CD8-positive, alpha-beta memory T cell (primary cell): Measurements from ENCODE around the gene NACC2. TPM values are rescaled to one million over a fixed set of nuclear protein-coding genes. Genes with fewer than 3 reads are reported as not detected.
A peak's percentile ranks its signal among the peaks of the same experiment; 100 is the strongest.

Source experiments
- CTCF ChIA-PET: fragments of 350-600 bp; sonication (Branson Sonifier 250); formaldehyde crosslinking; loops from one replicate; lab custom pipeline; 2021; ENCODE audit warnings: antibody characterized with exemption; lab: Charles Lee
- POLR2A ChIA-PET: fragments of 350-600 bp; sonication (Branson Sonifier 250); formaldehyde crosslinking; loops from one replicate; lab custom pipeline; 2021; ENCODE audit warnings: antibody characterized with exemption; lab: Charles Lee
- DNase-seq, 5 donors: peaks; one replicate each; pipeline versions ENCODE4 v3.0.0 to v3.0.0-alpha.2; 2020 to 2022; ENCODE audit warnings: mixed read lengths in 1 of 5
- H3K27ac ChIP-seq: one replicate; pipeline ENCODE4 v1.7.0; 2013; ENCODE audit warnings: low read depth, mild to moderate bottlenecking, low read length, moderate library complexity
- H3K27me3 ChIP-seq: 2 replicates; pipeline ENCODE4 v1.7.0; 2013; ENCODE audit warnings: low read length, mild to moderate bottlenecking; ENCODE audit not compliant: insufficient read depth, poor library complexity, severe bottlenecking
- H3K36me3 ChIP-seq: 2 replicates; pipeline ENCODE4 v1.7.0; 2013; ENCODE audit warnings: mild to moderate bottlenecking, low read length, moderate library complexity; ENCODE audit not compliant: insufficient read depth
- H3K4me1 ChIP-seq: 2 replicates; pipeline ENCODE4 v1.7.0; 2013; ENCODE audit warnings: mild to moderate bottlenecking, low read length, moderate library complexity; ENCODE audit not compliant: insufficient read depth
- H3K4me3 ChIP-seq: 2 replicates; pipeline ENCODE4 v1.7.0; 2013; ENCODE audit warnings: mild to moderate bottlenecking, low read length
- H3K9me3 ChIP-seq: 2 replicates; pipeline ENCODE4 v1.7.0; 2013; ENCODE audit warnings: mild to moderate bottlenecking, low read length
- H3K27ac Mint-ChIP-seq, 8 donors: one replicate each; pipeline ENCODE4 v1.8.0; 2020 to 2021; ENCODE audit warnings: mixed read lengths in 8 of 8, mild to moderate bottlenecking in 6 of 8, inconsistent platforms in 3 of 8, moderate library complexity in 3 of 8
- H3K27me3 Mint-ChIP-seq, 2 donors: one replicate each; pipeline ENCODE4 v1.8.0; 2020 to 2021; ENCODE audit warnings: mixed read lengths in 2 of 2, mild to moderate bottlenecking in 1 of 2, moderate library complexity in 1 of 2
- H3K36me3 Mint-ChIP-seq, 3 donors: one replicate each; pipeline ENCODE4 v1.8.0; 2020 to 2021; ENCODE audit warnings: mixed read lengths in 3 of 3, inconsistent platforms in 1 of 3, mild to moderate bottlenecking in 1 of 3
- H3K4me1 Mint-ChIP-seq, 3 donors: one replicate each; pipeline ENCODE4 v1.8.0; 2020 to 2021; ENCODE audit warnings: mixed read lengths in 3 of 3, inconsistent platforms in 1 of 3, mild to moderate bottlenecking in 1 of 3
- H3K4me3 Mint-ChIP-seq, 7 donors: one replicate each; pipeline ENCODE4 v1.8.0; 2020 to 2021; ENCODE audit warnings: mixed read lengths in 7 of 7, mild to moderate bottlenecking in 6 of 7, moderate library complexity in 4 of 7, inconsistent platforms in 2 of 7
- H3K9me3 Mint-ChIP-seq, 5 donors: one replicate each; pipeline ENCODE4 v1.8.0; 2020 to 2022; ENCODE audit warnings: mixed read lengths in 5 of 5, mild to moderate bottlenecking in 3 of 5, moderate library complexity in 2 of 5, inconsistent platforms in 1 of 5
- polyA plus RNA-seq: library from polyadenylated mRNA; unstranded; fragments of 300-500 nt; fragmentation: Illumina TruSeq; gene quantifications from one replicate; pipeline ENCODE4 v1.2.3, GENCODE V29; 2021
- total RNA-seq, 2 experiments: library from RNA; stranded (reverse); gene quantifications; one replicate each; pipeline ENCODE4 v1.2.3, GENCODE V29; 2021

Gene NACC2
- total and polyA plus RNA-seq, 3 experiments from 2014 or later, result 2.9 to 9.1 (median 9.0) TPM

DNA sequence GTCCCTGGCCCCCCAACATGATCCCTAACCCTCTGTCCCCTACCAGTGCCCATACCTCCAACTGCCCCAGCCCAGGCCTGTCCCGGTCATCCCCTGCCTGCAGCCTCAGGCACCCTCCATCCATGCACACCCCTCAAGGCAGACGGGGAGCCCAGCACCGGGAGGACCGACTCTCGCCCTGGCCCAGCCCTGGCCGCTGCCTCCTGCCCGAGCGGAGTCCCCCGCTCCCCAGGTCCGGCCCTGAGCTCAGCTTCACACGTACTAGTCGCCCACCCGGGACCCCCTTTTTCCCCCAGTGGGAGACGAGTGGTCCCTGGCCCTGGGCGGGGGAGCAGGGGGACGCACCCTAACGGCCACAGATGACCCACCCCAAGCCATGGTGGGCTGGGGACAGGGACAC lies 84.9 kb downstream of the NACC2 start:
- H3K4me1 Mint-ChIP-seq, result no peaks in the 10 kb centered on the region
- CTCF ChIA-PET, result no interaction called here

DNA sequence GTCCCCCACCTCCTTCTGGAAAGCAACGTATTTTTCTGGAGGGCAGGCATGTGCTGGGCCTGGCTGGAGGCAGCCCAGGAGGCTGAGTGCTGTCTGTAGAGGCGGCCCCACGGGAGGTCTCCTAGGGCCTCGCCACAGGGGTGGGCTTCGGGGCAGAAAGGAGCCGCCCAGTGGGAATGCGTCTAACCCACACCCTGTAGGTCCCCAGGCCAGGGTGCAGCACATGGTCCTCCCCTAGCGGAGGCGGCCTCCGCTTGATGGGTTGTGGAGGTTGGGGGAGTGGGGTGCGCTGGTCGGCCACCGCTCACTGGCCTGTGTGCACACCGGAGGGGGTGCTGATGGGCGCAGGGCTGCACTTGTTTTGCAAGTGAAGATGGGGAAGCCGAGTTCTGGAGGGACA lies 85.6 kb downstream of the NACC2 start:
- no peak overlapping the region for H3K4me3 Mint-ChIP-seq
- H3K27me3 Mint-ChIP-seq, result peaks cover 0 to 1% of the 10 kb centered on the region in 2 donors
- H3K4me1 Mint-ChIP-seq, result no peaks in the 10 kb centered on the region
- Histone ChIP-seq H3K36me3 (no peaks in the 10 kb centered on the region), H3K27ac (no peak overlapping the region), H3K27me3 (no peaks in the 10 kb centered on the region), H3K4me1 (no peaks in the 10 kb centered on the region), H3K4me3 (no peak overlapping the region), H3K9me3 (no peaks in the 10 kb centered on the region)
- H3K36me3 Mint-ChIP-seq, result peaks cover 0 to 22% (median 2%) of the 10 kb centered on the region in 3 donors
- no peak for DNase-seq
- no peak overlapping the region for H3K27ac Mint-ChIP-seq
- ChIA-PET CTCF (no interaction called here), POLR2A (no interaction called here)
- H3K9me3 Mint-ChIP-seq, result no peaks in the 10 kb centered on the region

More for the DNA sequence above, 84.9 kb downstream of the NACC2 start:
- H3K9me3 Mint-ChIP-seq, result no peaks in the 10 kb centered on the region
- no peak overlapping the region for H3K4me3 Mint-ChIP-seq
- no peak overlapping the region for H3K27ac Mint-ChIP-seq
- H3K36me3 ChIP-seq, result no peaks in the 10 kb centered on the region
- POLR2A ChIA-PET, result no interaction called here
- H3K4me3 ChIP-seq, result no peak overlapping the region
- H3K27me3 Mint-ChIP-seq, result peaks cover 0 to 1% of the 10 kb centered on the region in 2 donors
- no peaks in the 10 kb centered on the region for H3K9me3 ChIP-seq
- H3K27me3 ChIP-seq, result no peaks in the 10 kb centered on the region
- no peak for DNase-seq
- H3K27ac ChIP-seq, result no peak overlapping the region
- H3K4me1 ChIP-seq, result no peaks in the 10 kb centered on the region
- peaks cover 0 to 22% (median 2%) of the 10 kb centered on the region in 3 donors for H3K36me3 Mint-ChIP-seq

DNA sequence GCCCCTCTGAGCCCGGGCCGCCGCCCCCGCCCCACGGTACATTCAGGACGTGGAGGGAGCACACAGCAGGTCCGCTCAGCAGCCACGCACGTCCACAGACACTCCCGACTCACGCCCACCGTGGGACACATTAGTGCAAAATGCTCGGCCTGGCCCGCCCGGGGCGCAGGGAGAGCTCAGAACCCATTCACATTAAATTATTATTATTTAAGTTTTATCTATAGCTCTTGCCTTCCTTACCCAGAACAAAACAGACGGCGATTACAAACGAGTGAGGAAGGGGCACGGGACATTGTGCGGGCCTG lies 86.4 kb downstream of the NACC2 start:
- DNase-seq, result no peak
- Histone ChIP-seq H3K36me3 (no peaks in the 10 kb centered on the region), H3K27ac (no peak overlapping the region), H3K9me3 (no peaks in the 10 kb centered on the region), H3K27me3 (no peaks in the 10 kb centered on the region), H3K4me1 (no peaks in the 10 kb centered on the region), H3K4me3 (no peak overlapping the region)
- Mint-ChIP-seq H3K27me3 (peaks cover 0 to 1% of the 10 kb centered on the region in 2 donors), H3K9me3 (no peaks in the 10 kb centered on the region), H3K27ac (peak overlapping the region in 1 of 8 donors; percentile 60), H3K4me1 (no peaks in the 10 kb centered on the region), H3K36me3 (peaks cover 0 to 20% (median 2%) of the 10 kb centered on the region in 3 donors), H3K4me3 (no peak overlapping the region)
- CTCF ChIA-PET, result no interaction called here
- POLR2A ChIA-PET, result no interaction called here

DNA sequence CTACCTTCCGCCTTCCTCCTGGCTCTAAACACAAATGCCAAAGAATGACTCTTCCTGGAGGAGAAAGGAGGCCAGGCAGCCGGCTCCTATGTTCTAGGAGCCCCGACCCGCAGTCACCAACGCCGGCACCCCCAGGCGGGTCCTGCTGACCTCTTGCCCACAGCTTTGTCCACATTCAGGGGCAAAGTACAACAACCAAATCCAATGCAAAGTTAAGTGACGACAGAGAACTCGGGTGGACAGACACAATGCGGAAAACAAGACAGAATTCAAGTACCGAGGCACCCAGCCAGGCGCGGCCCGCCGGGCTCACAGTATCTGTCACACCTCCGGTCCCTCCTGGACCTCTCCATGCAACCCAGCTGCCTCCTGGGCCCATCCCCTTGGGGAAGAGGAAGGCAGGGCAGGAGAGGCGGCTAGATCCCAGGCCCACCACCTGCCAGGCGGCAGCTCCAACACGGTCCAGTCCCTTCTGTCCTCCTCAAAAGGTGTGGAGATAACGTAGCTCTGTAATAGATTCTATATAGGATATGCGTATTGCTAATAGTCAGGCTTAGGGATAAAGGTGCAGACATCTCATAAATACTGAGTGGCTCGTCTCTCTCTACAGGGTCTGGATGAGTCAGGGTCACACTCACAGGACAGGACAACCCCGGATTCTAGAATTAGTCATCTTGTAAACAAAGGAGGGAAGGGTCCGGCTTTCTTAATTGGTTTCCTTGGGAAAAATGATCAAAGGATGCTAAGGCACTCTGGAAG lies 87.0 kb downstream of the NACC2 start:
- Histone ChIP-seq H3K4me3 (no peak overlapping the region), H3K36me3 (no peaks in the 10 kb centered on the region), H3K27me3 (no peaks in the 10 kb centered on the region), H3K4me1 (no peaks in the 10 kb centered on the region), H3K9me3 (no peaks in the 10 kb centered on the region), H3K27ac (no peak overlapping the region)
- Mint-ChIP-seq H3K36me3 (peaks cover 0 to 20% (median 2%) of the 10 kb centered on the region in 3 donors), H3K4me3 (no peak overlapping the region), H3K27me3 (peaks cover 0 to 1% of the 10 kb centered on the region in 2 donors), H3K4me1 (no peaks in the 10 kb centered on the region), H3K27ac (peak overlapping the region in 3 of 8 donors; percentile 21 to 60 (median 52)), H3K9me3 (no peaks in the 10 kb centered on the region)
- ChIA-PET POLR2A (no interaction called here), CTCF (no interaction called here)
- DNase-seq, result no peak

DNA sequence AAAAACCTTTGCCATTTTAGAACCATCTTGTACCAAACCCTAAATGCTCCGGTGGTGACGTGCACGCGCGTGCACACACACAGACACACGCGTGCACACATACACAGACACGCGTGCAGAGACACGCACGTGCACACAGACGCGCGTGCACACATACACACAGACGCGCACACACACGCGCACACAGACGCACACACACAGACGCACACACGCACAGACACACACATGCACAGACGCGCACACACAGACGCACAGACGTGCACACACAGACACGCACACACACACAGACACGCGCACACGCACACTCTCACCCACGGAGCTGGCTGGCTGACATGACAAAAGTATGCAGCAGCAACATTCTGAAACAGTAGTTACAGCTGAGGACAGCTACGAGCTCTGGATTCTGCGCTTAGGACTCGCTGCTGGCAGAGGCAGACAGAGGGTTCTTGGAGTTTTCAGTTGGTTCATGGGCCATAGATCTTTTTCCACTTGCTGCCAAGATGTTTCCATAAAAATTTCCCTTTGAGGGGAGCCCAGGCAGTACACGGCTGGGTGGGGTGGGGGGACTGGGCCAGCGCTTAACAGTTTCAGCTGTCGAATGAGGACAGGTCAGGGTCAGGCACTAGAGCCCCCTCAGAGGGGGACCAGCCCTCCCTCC lies 87.7 kb downstream of the NACC2 start:
- Histone ChIP-seq H3K27ac (no peak overlapping the region), H3K4me1 (no peaks in the 10 kb centered on the region), H3K27me3 (no peaks in the 10 kb centered on the region), H3K36me3 (no peaks in the 10 kb centered on the region), H3K4me3 (no peak overlapping the region), H3K9me3 (no peaks in the 10 kb centered on the region)
- H3K36me3 Mint-ChIP-seq, result peaks cover 0 to 20% (median 2%) of the 10 kb centered on the region in 3 donors
- peaks cover 0 to under 1% of the 10 kb centered on the region in 2 donors for H3K27me3 Mint-ChIP-seq
- H3K9me3 Mint-ChIP-seq, result no peaks in the 10 kb centered on the region
- ChIA-PET CTCF (no interaction called here), POLR2A (interaction anchor here (0.5 kb wide), 1 partner anchor 14 kb away, joined by 3 read pairs; no protein-coding TSS in a partner anchor)
- no peak overlapping the region for H3K4me3 Mint-ChIP-seq
- H3K27ac Mint-ChIP-seq, result peak overlapping the region in 3 of 8 donors; percentile 8 to 80 (median 52)
- no peaks in the 10 kb centered on the region for H3K4me1 Mint-ChIP-seq
- no peak for DNase-seq

DNA sequence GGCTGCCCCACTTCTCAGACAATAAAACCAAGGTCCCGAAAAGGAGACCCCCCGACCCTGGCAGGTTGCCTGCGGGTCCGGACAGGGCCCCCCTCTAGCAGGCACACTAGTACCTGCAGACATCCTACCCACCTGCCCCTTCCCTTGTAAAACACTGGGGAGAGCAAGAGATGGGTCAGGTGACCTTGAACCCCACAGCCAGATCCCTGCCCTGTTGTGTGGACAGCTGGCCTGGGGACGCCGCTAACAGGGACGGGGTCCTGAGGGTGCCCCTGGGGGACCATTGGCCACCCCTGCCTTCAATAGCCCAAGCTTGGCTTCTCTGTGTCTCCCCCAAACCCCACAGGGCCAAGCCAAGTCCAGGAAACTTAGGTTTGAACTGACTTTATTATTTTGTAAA lies 88.9 kb downstream of the NACC2 start:
- Mint-ChIP-seq H3K9me3 (no peaks in the 10 kb centered on the region), H3K27ac (no peak overlapping the region), H3K36me3 (peaks cover 0 to 13% (median 2%) of the 10 kb centered on the region in 3 donors), H3K4me1 (no peaks in the 10 kb centered on the region), H3K27me3 (no peaks in the 10 kb centered on the region), H3K4me3 (no peak overlapping the region)
- Histone ChIP-seq H3K4me1 (no peaks in the 10 kb centered on the region), H3K36me3 (no peaks in the 10 kb centered on the region), H3K9me3 (no peaks in the 10 kb centered on the region), H3K27ac (no peak overlapping the region), H3K4me3 (no peak overlapping the region), H3K27me3 (no peaks in the 10 kb centered on the region)
- DNase-seq, result no peak
- ChIA-PET CTCF (no interaction called here), POLR2A (no interaction called here)

DNA sequence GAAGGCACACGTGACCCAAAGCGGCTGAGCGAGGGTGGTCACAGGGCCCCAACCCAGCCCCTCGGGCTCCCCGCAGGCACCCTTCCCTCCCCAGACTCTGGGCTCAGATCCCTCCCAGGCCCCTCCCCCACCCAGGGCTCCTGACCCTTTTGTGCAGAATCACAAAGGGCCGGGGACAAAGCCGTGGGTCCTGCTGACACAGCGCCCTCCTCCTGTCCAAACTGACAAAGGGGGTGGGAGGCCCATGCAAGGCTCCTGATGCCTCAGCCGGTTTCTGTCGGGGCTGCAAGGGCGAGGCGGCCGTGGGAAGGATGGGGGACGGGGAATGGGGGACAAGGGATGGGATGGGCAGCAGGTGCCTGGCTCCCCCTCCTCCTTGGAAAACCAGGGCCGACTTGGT lies 90.4 kb downstream of the NACC2 start:
- H3K27me3 ChIP-seq, result no peaks in the 10 kb centered on the region
- ChIA-PET CTCF (no interaction called here), POLR2A (no interaction called here)
- no peak for DNase-seq
- H3K4me3 ChIP-seq, result no peak overlapping the region
- Mint-ChIP-seq H3K27me3 (no peaks in the 10 kb centered on the region), H3K4me3 (no peak overlapping the region), H3K36me3 (peaks cover 0 to 8% (median 0%) of the 10 kb centered on the region in 3 donors), H3K4me1 (no peaks in the 10 kb centered on the region), H3K9me3 (no peaks in the 10 kb centered on the region), H3K27ac (no peak overlapping the region)
- H3K9me3 ChIP-seq, result no peaks in the 10 kb centered on the region
- H3K4me1 ChIP-seq, result no peaks in the 10 kb centered on the region
- H3K36me3 ChIP-seq, result no peaks in the 10 kb centered on the region
- no peak overlapping the region for H3K27ac ChIP-seq

DNA sequence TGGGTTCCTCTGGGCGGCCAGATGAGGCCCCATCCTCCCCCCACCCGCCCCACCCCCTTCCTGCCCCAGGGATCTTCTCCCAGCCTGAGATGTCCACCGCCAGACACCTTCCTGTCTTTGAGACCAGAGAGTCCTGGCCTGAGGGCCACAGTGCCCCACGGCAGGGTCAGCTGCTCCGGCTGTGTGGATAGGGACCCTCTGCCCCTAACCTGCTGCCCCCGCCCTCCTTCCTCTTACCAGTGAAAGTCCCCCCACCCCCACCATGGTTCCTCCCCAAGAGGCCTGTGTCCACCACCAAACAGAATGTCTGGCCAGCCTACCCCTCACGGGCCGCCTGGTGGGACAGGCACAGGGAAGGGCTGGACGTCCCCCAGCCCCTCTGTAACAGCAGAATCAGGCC lies 90.9 kb downstream of the NACC2 start:
- Mint-ChIP-seq H3K9me3 (no peaks in the 10 kb centered on the region), H3K4me1 (no peaks in the 10 kb centered on the region), H3K4me3 (no peak overlapping the region), H3K27ac (no peak overlapping the region), H3K27me3 (no peaks in the 10 kb centered on the region), H3K36me3 (peaks cover 0 to 6% (median 0%) of the 10 kb centered on the region in 3 donors)
- H3K36me3 ChIP-seq, result no peaks in the 10 kb centered on the region
- no peak for DNase-seq
- H3K27ac ChIP-seq, result no peak overlapping the region
- H3K4me1 ChIP-seq, result no peaks in the 10 kb centered on the region
- no peaks in the 10 kb centered on the region for H3K27me3 ChIP-seq
- H3K4me3 ChIP-seq, result no peak overlapping the region
- ChIA-PET POLR2A (no interaction called here), CTCF (no interaction called here)
- H3K9me3 ChIP-seq, result no peaks in the 10 kb centered on the region
